Measurements from ENCODE around the gene HHEX. TPM values are rescaled to one million over a fixed set of nuclear protein-coding genes. Genes with fewer than 3 reads are reported as not detected.

HHEX gene
- total RNA-seq, 6 experiments from 2014 or later: 26.8 to 73.2 (median 42.0) TPM

- Histone ChIP-seq H3K4me3 (peak overlapping the region; percentile 82 to 88 (median 82)), H3K36me3 (peaks cover 0 to 15% (median 2%) of the 10 kb centered on the region in 4 donors), H3K9me3 (no peaks in the 10 kb centered on the region), H3K4me1 (peaks cover 0 to 38% (median 7%) of the 10 kb centered on the region in 4 donors), H3K27me3 (no peaks in the 10 kb centered on the region), H3K27ac (peak overlapping the region; percentile 91 to 96 (median 94))
- WGBS (ENCODE audit: insufficient coverage, low coverage, low lambda C conversion rate, missing lambda C conversion rate): 9% methylated on average over 17 of the region's 34 CpGs
- TF ChIP-seq POLR2A (IDR thresholded peaks at IDR 0.05): no peak
- TF ChIP-seq, protein P1, sequence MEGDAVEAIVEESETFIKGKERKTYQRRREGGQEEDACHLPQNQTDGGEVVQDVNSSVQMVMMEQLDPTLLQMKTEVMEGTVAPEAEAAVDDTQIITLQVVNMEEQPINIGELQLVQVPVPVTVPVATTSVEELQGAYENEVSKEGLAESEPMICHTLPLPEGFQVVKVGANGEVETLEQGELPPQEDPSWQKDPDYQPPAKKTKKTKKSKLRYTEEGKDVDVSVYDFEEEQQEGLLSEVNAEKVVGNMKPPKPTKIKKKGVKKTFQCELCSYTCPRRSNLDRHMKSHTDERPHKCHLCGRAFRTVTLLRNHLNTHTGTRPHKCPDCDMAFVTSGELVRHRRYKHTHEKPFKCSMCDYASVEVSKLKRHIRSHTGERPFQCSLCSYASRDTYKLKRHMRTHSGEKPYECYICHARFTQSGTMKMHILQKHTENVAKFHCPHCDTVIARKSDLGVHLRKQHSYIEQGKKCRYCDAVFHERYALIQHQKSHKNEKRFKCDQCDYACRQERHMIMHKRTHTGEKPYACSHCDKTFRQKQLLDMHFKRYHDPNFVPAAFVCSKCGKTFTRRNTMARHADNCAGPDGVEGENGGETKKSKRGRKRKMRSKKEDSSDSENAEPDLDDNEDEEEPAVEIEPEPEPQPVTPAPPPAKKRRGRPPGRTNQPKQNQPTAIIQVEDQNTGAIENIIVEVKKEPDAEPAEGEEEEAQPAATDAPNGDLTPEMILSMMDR (IDR thresholded peaks at IDR 0.05): no peak
- intact Hi-C loops (cut with DNase I): no loop called here
- peak in 3 of 4 donors; percentile 0 for ATAC-seq
- peak; percentile 50 to 72 (median 66) for DNase-seq
Measured at GRCh38 chr10:92692080-92692671, 2.4 kb downstream of the HHEX start.

- intact Hi-C loops (cut with DNase I): no loop called here
- Histone ChIP-seq H3K27ac (peak overlapping the region; percentile 91 to 96 (median 94)), H3K4me3 (peak overlapping the region; percentile 82 to 88 (median 82))
Measured at GRCh38 chr10:92692697-92693533, 3.2 kb downstream of the HHEX start.

DNA sequence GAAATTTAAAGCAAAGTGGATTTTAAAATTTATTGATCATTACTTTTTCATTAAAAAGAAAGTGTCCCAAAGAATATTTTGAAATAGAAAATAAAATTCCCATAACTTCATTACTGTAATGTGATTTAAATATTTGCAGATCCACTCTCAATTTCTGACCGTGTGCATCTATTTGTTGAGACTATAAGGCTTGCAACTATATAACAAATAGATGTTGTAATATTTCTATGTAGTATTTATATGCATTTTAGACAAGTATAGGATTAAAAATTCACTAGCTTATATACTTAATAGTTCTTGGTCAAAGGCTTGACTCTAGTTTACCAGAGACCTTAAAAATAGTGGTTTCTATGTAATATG is 3.8 kb downstream of the HHEX start:
- 28% methylated on average over 1 of the region's 1 CpG for WGBS (ENCODE audit: insufficient coverage, low coverage, low lambda C conversion rate, missing lambda C conversion rate)
- no peaks in the 10 kb centered on the region for H3K9me3 ChIP-seq
- no peak for DNase-seq
- peak overlapping the region; percentile 0 to 88 (median 82) for H3K4me3 ChIP-seq
- peak overlapping the region; percentile 91 to 96 (median 94) for H3K27ac ChIP-seq
- peaks cover 0 to 15% (median 2%) of the 10 kb centered on the region in 4 donors for H3K36me3 ChIP-seq
- TF ChIP-seq, protein P1 (IDR thresholded peaks at IDR 0.05): no peak
- TF ChIP-seq POLR2A (IDR thresholded peaks at IDR 0.05): no peak
- no peak for ATAC-seq
- H3K4me1 ChIP-seq: peaks cover 0 to 37% (median 9%) of the 10 kb centered on the region in 4 donors
- H3K27me3 ChIP-seq: no peaks in the 10 kb centered on the region
- intact Hi-C loops (cut with DNase I): no loop called here

More at GRCh38 chr10:92692697-92693533, 3.2 kb downstream of the HHEX start:
- ATAC-seq (no peak), DNase-seq (no peak)
- no peaks in the 10 kb centered on the region for H3K27me3 ChIP-seq
- TF ChIP-seq, protein P1 (IDR thresholded peaks at IDR 0.05): no peak
- TF ChIP-seq POLR2A (IDR thresholded peaks at IDR 0.05): no peak
- H3K9me3 ChIP-seq: no peaks in the 10 kb centered on the region
- peaks cover 0 to 38% (median 7%) of the 10 kb centered on the region in 4 donors for H3K4me1 ChIP-seq
- 20% methylated on average over 7 of the region's 7 CpGs for WGBS (ENCODE audit: insufficient coverage, low coverage, low lambda C conversion rate, missing lambda C conversion rate)
- peaks cover 0 to 15% (median 2%) of the 10 kb centered on the region in 4 donors for H3K36me3 ChIP-seq

- Histone ChIP-seq H3K4me1 (peaks cover 0 to 44% (median 10%) of the 10 kb centered on the region in 4 donors), H3K27me3 (no peaks in the 10 kb centered on the region), H3K4me3 (peak overlapping the region; percentile 22 to 88 (median 28)), H3K36me3 (peaks cover 0 to 15% (median 2%) of the 10 kb centered on the region in 4 donors), H3K27ac (peak overlapping the region; percentile 73 to 94 (median 91)), H3K9me3 (no peaks in the 10 kb centered on the region)
- intact Hi-C loops (cut with DNase I): no loop called here
- DNase-seq: peak; percentile 73 to 84 (median 82)
- WGBS (ENCODE audit: insufficient coverage, low coverage, low lambda C conversion rate, missing lambda C conversion rate): 33% methylated on average over 14 of the region's 61 CpGs
- peak; percentile 65 for TF ChIP-seq POLR2A (IDR thresholded peaks at IDR 0.05)
- TF ChIP-seq, protein P1 (IDR thresholded peaks at IDR 0.05): no peak
- ATAC-seq: peak; percentile 42 to 52 (median 48)
Measured at GRCh38 chr10:92695679-92696605, 6.2 kb downstream of the HHEX start.

All from right lobe of liver (tissue), 6 donors.